ENCODE data around the gene KCNA5.

The KCNA5 gene

GRCh38 chr12:5036031-5036430 lies 7.6 kb upstream of the KCNA5 start:
- DNase-seq (ENCODE audit: low spot score), result no peak
- TF ChIP-seq CTCF (IDR thresholded peaks at IDR 0.05; ENCODE audit: extremely low read depth, missing control alignments), result no peak

GRCh38 chr12:5037795-5038357 lies 5.8 kb upstream of the KCNA5 start:
- DNase-seq (ENCODE audit: low spot score), result no peak
- TF ChIP-seq CTCF (IDR thresholded peaks at IDR 0.05; ENCODE audit: extremely low read depth, missing control alignments), result no peak

- no peak for TF ChIP-seq CTCF (IDR thresholded peaks at IDR 0.05; ENCODE audit: extremely low read depth, missing control alignments)
Observed at GRCh38 chr12:5038781-5039311, 4.8 kb upstream of the KCNA5 start.

GRCh38 chr12:5039815-5040214 lies 3.9 kb upstream of the KCNA5 start:
- no peak for DNase-seq (ENCODE audit: low spot score)

More at GRCh38 chr12:5038781-5039311, 4.8 kb upstream of the KCNA5 start:
- no peak for DNase-seq (ENCODE audit: low spot score)

GRCh38 chr12:5040368-5040767 lies 3.3 kb upstream of the KCNA5 start:
- no peak for DNase-seq (ENCODE audit: low spot score)
- TF ChIP-seq CTCF (IDR thresholded peaks at IDR 0.05; ENCODE audit: extremely low read depth, missing control alignments), result no peak

More at GRCh38 chr12:5039815-5040214, 3.9 kb upstream of the KCNA5 start:
- TF ChIP-seq CTCF (IDR thresholded peaks at IDR 0.05; ENCODE audit: extremely low read depth, missing control alignments), result no peak

GRCh38 chr12:5044420-5045295 lies 979 bp downstream of the KCNA5 start:
- TF ChIP-seq CTCF (IDR thresholded peaks at IDR 0.05; ENCODE audit: extremely low read depth, missing control alignments), result no peak
- DNase-seq (ENCODE audit: low spot score), result no peak

- no peak for TF ChIP-seq CTCF (IDR thresholded peaks at IDR 0.05; ENCODE audit: extremely low read depth, missing control alignments)
- DNase-seq (ENCODE audit: low spot score), result no peak
Observed at GRCh38 chr12:5047094-5047493, 3.4 kb downstream of the KCNA5 start.

Measured in GM20000 (cell line).